Upper lobe of left lung (tissue), 6 donors: ENCODE results near the gene GRIK4. TPM values are rescaled to one million over a fixed set of nuclear protein-coding genes. Genes with fewer than 3 reads are reported as not detected.

ENCODE experiments used
- ATAC-seq, 2 donors: fragments of 200-7000 bp; cut with Tn5 transposase; one replicate each; pipeline ENCODE4 v1.9.1; 2022; ENCODE audit warnings: mild to moderate bottlenecking in 2 of 2, moderate library complexity in 2 of 2; ENCODE audit not compliant: low FRiP score in 2 of 2
- DNase-seq, 2 donors: peaks; one replicate each; pipeline ENCODE4 v3.0.0-alpha.2; 2019 to 2020
- H3K27ac ChIP-seq, 4 donors: fragments of 200-600 bp; sonication (generic); one replicate each; pipeline ENCODE4 v1.5.1; 2016 to 2019
- H3K27me3 ChIP-seq, 4 donors: fragments of 200-600 bp; sonication (generic); one replicate each; pipeline ENCODE4 v1.5.1; 2017 to 2019
- H3K36me3 ChIP-seq, 4 donors: fragments of 200-600 bp; sonication (generic); one replicate each; pipeline ENCODE4 v1.5.1; 2016 to 2019
- H3K4me1 ChIP-seq, 4 donors: fragments of 200-600 bp; sonication (generic); one replicate each; pipeline ENCODE4 v1.5.1; 2018 to 2019
- H3K4me3 ChIP-seq, 4 donors: fragments of 200-600 bp; sonication (generic); one replicate each; pipeline ENCODE4 v1.5.1; 2017 to 2019; ENCODE audit warnings: mild to moderate bottlenecking in 2 of 4, moderate library complexity in 1 of 4
- H3K9me3 ChIP-seq, 4 donors: fragments of 200-600 bp; sonication (generic); one replicate each; pipeline ENCODE4 v1.5.1; 2018 to 2019
- EP300 ChIP-seq, 4 donors: sonication (generic); formaldehyde crosslinking; IDR thresholded peaks; one replicate each; pipeline ENCODE4 v1.5.1; 2017; ENCODE audit warnings: antibody characterized with exemption in 4 of 4, control low read depth in 2 of 4
- POLR2A ChIP-seq, 4 donors: fragments of 450-650 bp; IDR thresholded peaks; one replicate each; pipeline ENCODE4 v1.5.1; 2016 to 2017; ENCODE audit warnings: antibody characterized with exemption in 4 of 4, mild to moderate bottlenecking in 2 of 4
- POLR2AphosphoS5 ChIP-seq, 2 donors: sonication (generic); formaldehyde crosslinking; IDR thresholded peaks; one replicate each; pipeline ENCODE4 v1.5.1; 2017; ENCODE audit warnings: antibody characterized with exemption in 2 of 2
- WGBS, 2 donors: methylation state at CpG; one replicate each; pipeline ENCODE4 v1.1.5; 2017 to 2018; 5-methylcytosine and 5-hydroxymethylcytosine counted together
- total RNA-seq, 6 donors: library from RNA; depleted of rRNA in 4 of 6; stranded (reverse); fragments of >200 nt in 4 of 6; gene quantifications; one replicate each; pipeline versions ENCODE4 v1.1.0 to v1.2.1, GENCODE V29; 2016 to 2021
- TF ChIP-seq, protein P1 (sequence below), 6 experiments: fragments of 450-650 bp in 4 of 6; fragments of 200-600 bp in 2 of 6; sonication (generic) in 2 of 6; IDR thresholded peaks; one replicate each; pipeline ENCODE4 v1.5.1; 2016 to 2019; ENCODE audit warnings: antibody characterized with exemption in 6 of 6
- donor health status: DM: no; HTN: no; CAD: no; lungs with moderate emphysema.
- donor health status: DM: no; HTN: yes; CAD: no; lungs with severe emphysema.

GRIK4 gene
- total RNA-seq, 6 donors from 2014 or later: 0.30 to 8.4 (median 0.78) TPM

DNA sequence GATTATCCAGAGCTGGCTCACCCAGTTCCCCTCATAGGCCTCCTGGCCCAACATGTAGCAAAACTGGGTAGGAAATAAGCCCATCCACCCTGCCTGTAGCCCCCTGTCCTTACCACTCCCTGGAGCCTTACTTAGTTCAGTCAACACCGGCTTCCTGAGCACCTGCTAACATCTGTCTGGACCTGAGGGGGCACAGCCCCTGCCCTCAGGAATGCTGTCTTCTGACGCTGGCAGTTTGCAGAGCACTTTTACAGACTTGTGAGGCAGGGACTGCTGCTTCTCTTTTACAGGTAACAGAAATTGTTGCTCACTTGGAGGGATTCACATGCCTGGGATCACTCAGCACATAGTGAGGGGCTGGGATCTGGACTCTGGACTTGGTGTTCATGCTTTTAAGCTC is 360.4 kb downstream of the GRIK4 start:
- TF ChIP-seq EP300 (IDR thresholded peaks at IDR 0.05) (no peak), POLR2A (IDR thresholded peaks at IDR 0.05) (no peak), POLR2AphosphoS5 (IDR thresholded peaks at IDR 0.05) (no peak)
- TF ChIP-seq, protein P1, sequence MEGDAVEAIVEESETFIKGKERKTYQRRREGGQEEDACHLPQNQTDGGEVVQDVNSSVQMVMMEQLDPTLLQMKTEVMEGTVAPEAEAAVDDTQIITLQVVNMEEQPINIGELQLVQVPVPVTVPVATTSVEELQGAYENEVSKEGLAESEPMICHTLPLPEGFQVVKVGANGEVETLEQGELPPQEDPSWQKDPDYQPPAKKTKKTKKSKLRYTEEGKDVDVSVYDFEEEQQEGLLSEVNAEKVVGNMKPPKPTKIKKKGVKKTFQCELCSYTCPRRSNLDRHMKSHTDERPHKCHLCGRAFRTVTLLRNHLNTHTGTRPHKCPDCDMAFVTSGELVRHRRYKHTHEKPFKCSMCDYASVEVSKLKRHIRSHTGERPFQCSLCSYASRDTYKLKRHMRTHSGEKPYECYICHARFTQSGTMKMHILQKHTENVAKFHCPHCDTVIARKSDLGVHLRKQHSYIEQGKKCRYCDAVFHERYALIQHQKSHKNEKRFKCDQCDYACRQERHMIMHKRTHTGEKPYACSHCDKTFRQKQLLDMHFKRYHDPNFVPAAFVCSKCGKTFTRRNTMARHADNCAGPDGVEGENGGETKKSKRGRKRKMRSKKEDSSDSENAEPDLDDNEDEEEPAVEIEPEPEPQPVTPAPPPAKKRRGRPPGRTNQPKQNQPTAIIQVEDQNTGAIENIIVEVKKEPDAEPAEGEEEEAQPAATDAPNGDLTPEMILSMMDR (IDR thresholded peaks at IDR 0.05): no peak
- no peak overlapping the region for H3K4me3 ChIP-seq
- 47 to 60% methylated on average over 1 to 2 of the region's 2 CpGs for WGBS, 2 donors
- H3K27me3 ChIP-seq: no peaks in the 10 kb centered on the region
- DNase-seq (no peak), ATAC-seq (no peak)
- H3K4me1 ChIP-seq: no peaks in the 10 kb centered on the region
- H3K27ac ChIP-seq: no peak overlapping the region
- H3K36me3 ChIP-seq: no peaks in the 10 kb centered on the region
- H3K9me3 ChIP-seq: no peaks in the 10 kb centered on the region

DNA sequence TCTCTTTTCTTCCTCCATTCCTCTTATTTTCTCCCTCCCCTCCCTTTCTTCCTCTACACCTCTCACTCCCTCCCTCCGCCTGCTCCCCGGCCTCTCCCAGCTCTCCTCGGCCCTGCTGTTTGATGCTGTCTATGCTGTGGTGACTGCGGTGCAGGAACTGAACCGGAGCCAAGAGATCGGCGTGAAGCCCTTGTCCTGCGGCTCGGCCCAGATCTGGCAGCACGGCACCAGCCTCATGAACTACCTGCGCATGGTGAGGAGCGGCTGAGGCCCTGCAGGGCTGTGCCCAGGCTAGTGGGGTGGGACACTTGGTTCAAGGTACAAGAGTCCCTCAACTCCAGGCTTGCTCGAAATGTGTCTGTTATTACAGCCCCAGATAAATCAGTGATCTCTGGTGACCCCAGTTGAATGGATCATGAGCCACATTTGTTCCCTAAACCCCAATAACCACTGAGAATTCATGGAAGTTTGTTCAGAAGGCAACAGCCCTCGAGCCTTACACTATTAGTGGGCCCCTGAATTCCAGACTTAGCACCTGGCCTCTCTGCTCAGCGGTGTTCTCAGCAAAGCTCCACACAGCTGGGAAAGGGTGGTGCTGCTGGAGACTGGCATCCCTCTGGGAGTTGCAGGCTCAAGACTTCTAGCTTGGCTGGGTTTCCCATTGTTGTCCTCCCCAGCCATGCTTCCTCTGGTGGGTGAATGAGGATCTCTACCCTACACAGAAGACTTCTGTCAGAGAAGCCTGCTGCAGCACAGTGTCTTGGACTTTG is 362.6 kb downstream of the GRIK4 start:
- Histone ChIP-seq H3K9me3 (no peaks in the 10 kb centered on the region), H3K27me3 (no peaks in the 10 kb centered on the region), H3K36me3 (no peaks in the 10 kb centered on the region), H3K27ac (no peak overlapping the region), H3K4me1 (no peaks in the 10 kb centered on the region), H3K4me3 (no peak overlapping the region)
- ATAC-seq (no peak), DNase-seq (peak in 1 of 2 donors; percentile 58)
- WGBS, 2 donors: 90 to 94% methylated on average over 11 to 15 of the region's 15 CpGs
- TF ChIP-seq POLR2A (IDR thresholded peaks at IDR 0.05) (no peak), POLR2AphosphoS5 (IDR thresholded peaks at IDR 0.05) (no peak), EP300 (IDR thresholded peaks at IDR 0.05) (no peak)
- TF ChIP-seq, protein P1 (IDR thresholded peaks at IDR 0.05): no peak

DNA sequence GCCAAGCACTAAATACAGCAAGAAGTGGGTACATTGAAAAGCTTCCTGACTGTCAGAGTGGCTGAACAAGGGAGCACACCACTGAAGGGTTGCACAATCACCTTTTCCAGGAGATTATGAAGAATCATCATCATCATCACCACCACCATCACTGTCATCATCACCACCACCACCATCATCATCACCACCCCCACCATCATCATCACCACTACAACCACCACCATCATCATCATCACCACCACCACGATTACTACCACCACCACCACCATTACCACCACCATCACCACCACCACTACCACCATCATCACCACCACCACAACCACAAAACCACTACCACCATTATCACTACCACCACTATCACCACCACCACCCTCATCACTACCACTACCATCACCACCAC is 364.4 kb downstream of the GRIK4 start:
- H3K9me3 ChIP-seq: no peaks in the 10 kb centered on the region
- H3K4me1 ChIP-seq: no peaks in the 10 kb centered on the region
- no peak overlapping the region for H3K27ac ChIP-seq
- DNase-seq (no peak), ATAC-seq (no peak)
- no peaks in the 10 kb centered on the region for H3K36me3 ChIP-seq
- TF ChIP-seq EP300 (IDR thresholded peaks at IDR 0.05): no peak
- no peak for TF ChIP-seq POLR2A (IDR thresholded peaks at IDR 0.05)
- TF ChIP-seq, protein P1 (IDR thresholded peaks at IDR 0.05): no peak
- no peak for TF ChIP-seq POLR2AphosphoS5 (IDR thresholded peaks at IDR 0.05)
- no peaks in the 10 kb centered on the region for H3K27me3 ChIP-seq
- H3K4me3 ChIP-seq: no peak overlapping the region
- 91 to 100% methylated on average over 1 of the region's 1 CpG for WGBS, 2 donors

DNA sequence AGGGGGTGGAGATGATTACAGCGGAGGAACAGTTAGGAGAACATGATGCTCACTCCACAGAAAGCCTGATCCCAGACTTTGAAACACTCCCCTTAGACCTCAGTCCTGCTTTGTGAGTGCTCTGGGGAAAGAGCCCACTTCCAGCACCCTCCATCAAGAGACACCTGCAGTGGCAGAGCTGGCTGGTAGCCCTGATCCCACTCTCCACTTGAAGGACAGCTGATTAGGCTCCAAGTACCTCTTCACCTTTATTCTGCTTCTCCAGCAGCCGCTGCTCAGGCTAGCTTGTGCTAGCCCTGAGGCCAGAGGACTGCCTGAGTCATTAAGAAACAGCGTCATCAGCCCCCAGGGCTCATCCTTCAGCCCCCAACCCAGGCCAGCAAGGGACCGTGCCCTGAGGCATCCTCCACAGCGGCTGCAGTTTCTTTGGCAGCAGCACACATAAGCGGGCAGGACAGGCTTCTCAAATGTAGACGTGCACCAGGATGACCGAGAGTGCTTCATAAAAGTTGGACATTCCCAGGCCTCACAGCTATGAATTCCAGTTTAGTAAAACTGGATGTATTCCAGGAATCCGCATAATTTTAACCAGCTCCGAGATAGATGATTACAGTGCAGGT is 366.3 kb downstream of the GRIK4 start:
- no peak overlapping the region for H3K4me3 ChIP-seq
- 62 to 76% methylated on average over 5 to 10 of the region's 10 CpGs for WGBS, 2 donors
- H3K9me3 ChIP-seq: no peaks in the 10 kb centered on the region
- no peaks in the 10 kb centered on the region for H3K4me1 ChIP-seq
- H3K27ac ChIP-seq: no peak overlapping the region
- DNase-seq: no peak
- no peak for TF ChIP-seq POLR2AphosphoS5 (IDR thresholded peaks at IDR 0.05)
- TF ChIP-seq EP300 (IDR thresholded peaks at IDR 0.05): no peak
- TF ChIP-seq, protein P1 (IDR thresholded peaks at IDR 0.05): no peak
- TF ChIP-seq POLR2A (IDR thresholded peaks at IDR 0.05): no peak
- H3K27me3 ChIP-seq: no peaks in the 10 kb centered on the region
- H3K36me3 ChIP-seq: no peaks in the 10 kb centered on the region
- no peak for ATAC-seq
